ENCODE results near the gene DNAJA3. TPM values are rescaled to one million over a fixed set of nuclear protein-coding genes. Genes with fewer than 3 reads are reported as not detected.

Gene DNAJA3
- total RNA-seq, 1 donor from 2014 or later = 36.4 TPM

- TF ChIP-seq CTCF (IDR thresholded peaks at IDR 0.05; ENCODE audit: insufficient read depth, low read depth, low read length) = no peak
- no peak for TF ChIP-seq EZH2 (IDR thresholded peaks at IDR 0.05; ENCODE audit: insufficient read depth, low read length)
- Histone ChIP-seq H3K27me3 (ENCODE audit: insufficient read depth, low read length) (no peaks in the 10 kb centered on the region), H3K4me3 (ENCODE audit: insufficient read depth, low read depth, low read length) (no peak overlapping the region), H3K27ac (ENCODE audit: low read depth, low read length) (no peak overlapping the region), H3K79me2 (ENCODE audit: insufficient read depth, low read length) (no peaks in the 10 kb centered on the region), H2AFZ (ENCODE audit: low read depth, low read length) (no peak overlapping the region), H3K9me3 (ENCODE audit: insufficient read depth, low read depth, low read length) (no peaks in the 10 kb centered on the region), H3K9ac (ENCODE audit: low read length) (no peak overlapping the region), H3K4me1 (ENCODE audit: insufficient read depth, low read length) (peaks cover 17% of the 10 kb centered on the region), H4K20me1 (ENCODE audit: insufficient read depth, low read length) (peaks cover 5% of the 10 kb centered on the region), H3K36me3 (ENCODE audit: insufficient read depth, low read length) (peaks cover 6% of the 10 kb centered on the region), H3K4me2 (ENCODE audit: low read length) (no peak overlapping the region)
- FAIRE-seq = no peak
- H3K9me3 Mint-ChIP-seq (ENCODE audit: unreplicated experiment) = peaks cover 1% of the 10 kb centered on the region
- no peak for DNase-seq (ENCODE audit: low read depth)
- H3K36me3 Mint-ChIP-seq (ENCODE audit: low read depth, unreplicated experiment) = peaks cover 26% of the 10 kb centered on the region
- no peak overlapping the region for H3K4me3 Mint-ChIP-seq (ENCODE audit: unreplicated experiment)
- no peaks in the 10 kb centered on the region for H3K27me3 Mint-ChIP-seq (ENCODE audit: low read depth, unreplicated experiment)
- H3K4me1 Mint-ChIP-seq (ENCODE audit: low read depth, unreplicated experiment) = peaks cover 17% of the 10 kb centered on the region
- no peak overlapping the region for H3K27ac Mint-ChIP-seq (ENCODE audit: unreplicated experiment)
Observed at GRCh38 chr16:4460936-4461249, 35.2 kb downstream of the DNAJA3 start.

GRCh38 chr16:4461250-4462085 is 35.8 kb downstream of the DNAJA3 start:
- peaks cover 27% of the 10 kb centered on the region for H3K36me3 Mint-ChIP-seq (ENCODE audit: low read depth, unreplicated experiment)
- no peak for FAIRE-seq

More at GRCh38 chr16:4461250-4462085, 35.8 kb downstream of the DNAJA3 start:
- H3K4me3 Mint-ChIP-seq (ENCODE audit: unreplicated experiment) = no peak overlapping the region
- H3K9me3 ChIP-seq (ENCODE audit: insufficient read depth, low read depth, low read length) = no peaks in the 10 kb centered on the region
- no peak overlapping the region for H3K9ac ChIP-seq (ENCODE audit: low read length)
- H3K27me3 Mint-ChIP-seq (ENCODE audit: low read depth, unreplicated experiment) = no peaks in the 10 kb centered on the region
- H2AFZ ChIP-seq (ENCODE audit: low read depth, low read length) = no peak overlapping the region
- no peak for DNase-seq (ENCODE audit: low read depth)
- H3K36me3 ChIP-seq (ENCODE audit: insufficient read depth, low read length) = peaks cover 3% of the 10 kb centered on the region
- H3K9me3 Mint-ChIP-seq (ENCODE audit: unreplicated experiment) = peaks cover 1% of the 10 kb centered on the region
- no peak overlapping the region for H3K27ac ChIP-seq (ENCODE audit: low read depth, low read length)
- peaks cover 5% of the 10 kb centered on the region for H4K20me1 ChIP-seq (ENCODE audit: insufficient read depth, low read length)
- no peak overlapping the region for H3K4me3 ChIP-seq (ENCODE audit: insufficient read depth, low read depth, low read length)
- H3K4me1 Mint-ChIP-seq (ENCODE audit: low read depth, unreplicated experiment) = peaks cover 17% of the 10 kb centered on the region
- H3K4me2 ChIP-seq (ENCODE audit: low read length) = no peak overlapping the region
- H3K27ac Mint-ChIP-seq (ENCODE audit: unreplicated experiment) = no peak overlapping the region
- peaks cover 17% of the 10 kb centered on the region for H3K4me1 ChIP-seq (ENCODE audit: insufficient read depth, low read length)
- no peaks in the 10 kb centered on the region for H3K79me2 ChIP-seq (ENCODE audit: insufficient read depth, low read length)
- no peak for TF ChIP-seq EZH2 (IDR thresholded peaks at IDR 0.05; ENCODE audit: insufficient read depth, low read length)
- no peak for TF ChIP-seq CTCF (IDR thresholded peaks at IDR 0.05; ENCODE audit: insufficient read depth, low read depth, low read length)
- H3K27me3 ChIP-seq (ENCODE audit: insufficient read depth, low read length) = no peaks in the 10 kb centered on the region
